Stimulated activated CD4-positive, alpha-beta T cell treated with anti-CD3 and anti-CD28 coated beads, Interleukin-15, amount 100 ng/mL, for 24 hours (primary cell): ENCODE results near the gene TMEM163.

ENCODE experiments used
- DNase-seq: peaks from one replicate; pipeline ENCODE4 v3.0.0-alpha.2; 2020

Gene TMEM163

GRCh38 chr2:134452042-134452733 lies 266.6 kb downstream of the TMEM163 start:
- DNase-seq: no peak

DNA sequence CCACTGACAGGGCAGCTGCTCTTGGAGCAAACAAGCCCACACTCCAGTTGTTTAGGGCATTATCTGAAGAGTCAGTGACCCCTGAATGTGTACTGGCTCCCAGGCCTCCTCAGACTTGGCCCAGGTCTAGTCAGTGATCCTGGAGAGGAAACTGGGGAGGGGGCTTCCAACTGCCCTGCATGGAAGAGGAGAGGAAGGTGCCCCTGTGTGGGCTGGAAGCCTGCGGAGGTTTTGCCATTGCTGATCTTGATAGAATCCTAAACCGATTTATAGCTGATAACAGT lies 267.5 kb downstream of the TMEM163 start:
- DNase-seq: no peak

GRCh38 chr2:134449751-134450513 lies 268.9 kb downstream of the TMEM163 start:
- DNase-seq: no peak

DNA sequence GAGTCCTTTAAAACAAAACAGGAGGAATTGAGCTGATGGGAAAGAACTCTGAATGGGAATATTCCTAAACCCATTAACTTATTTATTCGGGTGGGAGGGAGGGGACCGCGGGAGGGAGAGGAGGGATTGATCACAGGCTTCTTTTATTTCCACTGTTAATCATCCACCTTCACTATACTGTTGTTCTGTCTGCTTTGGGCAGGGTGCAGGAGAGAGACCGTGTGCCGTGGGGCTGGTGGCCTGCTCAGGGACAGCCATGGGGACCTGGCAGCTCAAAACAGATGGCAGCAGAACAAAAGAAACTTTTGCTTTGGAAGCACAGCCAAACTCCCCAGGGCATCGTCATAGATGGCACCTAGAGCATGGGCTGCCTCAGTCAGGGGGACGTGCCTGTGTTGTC lies 269.6 kb downstream of the TMEM163 start:
- DNase-seq: no peak

DNA sequence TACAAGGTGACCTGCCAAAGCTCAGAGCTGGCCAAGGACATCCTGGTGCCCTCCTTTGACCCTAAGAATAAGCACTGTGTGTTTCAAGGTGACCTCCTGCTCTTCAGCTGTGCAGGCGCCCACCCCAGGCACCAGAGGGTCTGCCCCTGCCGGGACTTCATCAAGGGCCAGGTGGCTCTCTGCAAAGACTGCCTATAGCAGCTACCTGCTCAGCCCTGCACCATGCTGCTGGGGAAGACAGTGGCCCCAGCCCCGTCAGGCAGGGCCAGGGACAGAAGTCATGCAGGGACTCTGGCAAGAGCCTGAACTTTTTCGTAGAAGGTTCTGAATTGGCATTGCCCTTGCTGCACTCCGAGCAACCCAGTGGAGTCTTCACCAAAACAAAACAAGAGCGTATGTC lies 270.1 kb downstream of the TMEM163 start:
- no peak for DNase-seq

DNA sequence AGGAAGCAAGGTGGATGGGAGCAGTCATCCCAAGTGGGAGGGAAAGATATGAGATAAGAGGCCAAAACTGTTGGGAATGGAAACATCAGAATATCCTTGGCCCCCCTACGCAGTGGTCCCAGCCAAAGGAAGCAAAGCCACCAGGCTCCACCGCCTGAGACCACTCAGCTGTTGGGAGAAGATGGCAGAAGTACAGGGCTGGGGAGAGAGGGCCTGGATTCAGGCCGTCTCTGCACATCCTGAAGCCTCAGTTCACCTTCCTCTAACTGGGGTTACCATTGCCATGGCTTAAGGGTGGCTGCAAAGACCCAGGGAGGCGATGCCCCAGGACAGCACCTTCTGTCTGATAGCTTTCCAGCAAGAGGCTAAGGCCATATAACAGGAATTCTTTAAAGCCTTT lies 271.1 kb downstream of the TMEM163 start:
- DNase-seq: no peak

DNA sequence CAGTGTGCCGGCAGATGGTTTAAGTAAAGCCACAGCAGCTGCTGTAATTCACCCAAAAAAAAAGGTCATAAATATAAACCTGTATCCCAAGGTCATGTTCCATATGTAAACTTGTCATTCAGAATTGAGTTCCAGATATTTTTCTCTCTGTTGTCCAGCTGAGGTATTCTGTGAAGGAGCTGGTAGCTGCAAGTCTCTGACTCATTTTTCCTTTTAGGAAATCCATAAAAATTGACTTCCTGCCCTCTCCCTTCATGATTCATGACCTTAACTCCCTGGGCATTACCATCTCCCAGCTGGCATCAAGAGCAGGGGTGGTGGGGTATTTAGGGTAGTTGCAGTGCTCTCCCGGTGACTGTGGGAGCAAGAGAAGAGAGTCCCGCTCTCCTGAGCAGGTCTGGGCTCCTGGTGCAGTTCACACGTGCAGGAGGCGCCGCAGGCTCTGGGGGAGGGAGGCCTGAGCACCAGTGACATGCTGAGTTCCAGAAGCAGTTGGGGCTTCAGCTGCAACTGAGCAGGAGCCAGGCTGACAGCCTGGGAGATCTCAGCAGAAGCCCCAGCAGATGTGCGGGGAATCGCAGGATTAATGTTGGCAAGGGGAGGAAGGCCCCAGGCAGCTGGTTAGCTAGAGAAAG lies 272.3 kb downstream of the TMEM163 start:
- no peak for DNase-seq

- no peak for DNase-seq
Measured at GRCh38 chr2:134445985-134446382, 272.8 kb downstream of the TMEM163 start.

DNA sequence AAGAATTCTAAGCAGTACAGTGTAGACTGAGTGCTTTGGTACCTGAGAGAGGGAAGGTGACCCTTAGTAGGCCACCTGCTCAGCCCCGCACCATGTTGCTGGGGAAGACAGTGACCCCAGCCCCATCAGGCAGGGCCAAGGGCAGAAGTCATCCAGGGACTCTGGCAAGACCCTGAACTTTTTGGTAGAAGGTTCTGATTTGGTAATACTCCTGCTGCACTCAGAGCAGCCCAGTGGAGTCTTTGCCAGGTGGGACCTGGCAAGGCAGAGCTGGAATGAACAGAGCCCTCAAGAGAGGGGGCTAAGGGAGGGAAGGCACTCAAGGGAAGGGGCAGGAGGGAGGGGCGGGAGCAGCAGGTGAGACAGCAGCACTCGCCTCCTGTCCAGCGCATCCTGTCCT lies 273.7 kb downstream of the TMEM163 start:
- DNase-seq: no peak

- DNase-seq: no peak
Measured at GRCh38 chr2:134443814-134444480, 274.9 kb downstream of the TMEM163 start.

DNA sequence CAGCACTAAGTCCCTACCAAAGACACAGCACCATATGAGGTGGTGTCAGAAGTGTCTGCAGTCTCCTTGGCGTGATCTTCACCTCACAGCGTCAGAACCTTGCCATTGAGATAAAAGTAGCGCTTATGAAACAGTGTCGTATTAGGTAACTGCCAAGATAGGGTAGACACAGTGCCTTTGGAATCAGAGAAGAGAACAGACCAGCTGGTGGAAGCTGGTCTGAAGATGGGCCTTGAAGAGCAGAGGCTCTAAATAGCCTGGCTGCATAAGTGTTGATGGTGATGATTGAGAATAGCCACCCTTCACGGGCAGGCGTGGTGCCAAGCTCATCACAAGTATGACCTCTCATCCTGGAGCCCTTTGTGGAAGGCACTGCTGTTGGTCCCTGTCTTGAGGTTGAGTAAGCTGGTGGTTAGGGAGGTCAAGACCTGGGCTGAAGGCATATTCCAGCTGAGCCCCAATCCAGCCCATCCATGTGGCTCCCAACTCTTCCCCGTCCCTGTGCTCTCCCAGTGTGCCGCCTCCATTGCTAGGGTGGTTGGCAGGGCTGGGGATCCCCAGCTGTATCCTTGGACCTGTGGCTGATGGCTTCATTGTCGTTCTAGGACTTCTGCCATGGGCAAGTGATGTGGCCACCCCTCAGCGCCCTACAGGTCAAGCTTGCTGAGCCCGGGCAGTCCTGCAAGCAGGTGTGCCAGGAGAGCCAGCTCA lies 277.5 kb downstream of the TMEM163 start:
- DNase-seq: no peak

GRCh38 chr2:134440336-134440909 lies 278.4 kb downstream of the TMEM163 start:
- no peak for DNase-seq

- no peak for DNase-seq
Measured at GRCh38 chr2:134438371-134438770, 280.4 kb downstream of the TMEM163 start.

GRCh38 chr2:134436706-134437105 lies 282.1 kb downstream of the TMEM163 start:
- no peak for DNase-seq

DNA sequence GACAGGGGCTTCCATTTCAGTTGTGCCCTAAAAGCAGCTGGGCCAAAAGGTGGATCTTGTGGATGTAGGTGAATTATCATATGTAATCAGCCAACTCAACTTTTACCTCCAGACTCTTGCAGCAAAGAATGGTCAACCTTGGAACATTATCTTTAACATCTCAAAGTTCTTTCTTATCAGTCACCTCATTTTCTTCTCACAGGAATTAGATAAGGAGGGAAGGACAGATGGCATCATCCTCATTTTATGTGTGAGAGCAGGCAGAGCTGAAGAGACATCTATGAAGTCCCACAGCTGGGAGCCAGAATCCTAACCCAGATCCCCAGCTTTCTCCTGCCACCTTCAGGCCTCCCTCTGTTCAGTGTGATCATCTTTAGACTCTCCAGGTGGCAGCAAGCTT lies 282.9 kb downstream of the TMEM163 start:
- DNase-seq: no peak

- DNase-seq: no peak
Measured at GRCh38 chr2:134435505-134435904, 283.3 kb downstream of the TMEM163 start.

DNA sequence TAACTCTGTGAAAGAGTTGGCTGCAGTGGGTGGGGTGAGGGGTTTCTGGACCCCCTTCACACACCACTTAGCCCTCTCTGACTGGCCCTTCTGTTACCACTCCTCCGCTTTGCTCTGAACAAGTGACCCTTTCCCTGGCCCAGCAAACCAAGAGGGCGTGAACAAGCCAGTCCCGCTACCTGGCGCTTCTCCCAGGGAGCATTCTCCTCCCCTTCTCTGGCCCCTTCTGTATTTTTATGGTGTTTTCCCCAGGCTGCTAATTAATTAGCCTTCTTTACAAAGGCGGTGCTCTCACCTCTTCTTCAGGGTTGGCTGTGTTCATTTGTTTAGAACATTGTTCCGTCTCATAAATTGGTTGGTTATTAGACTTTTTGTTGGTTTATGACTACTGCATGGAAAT lies 284.8 kb downstream of the TMEM163 start:
- DNase-seq: no peak

- no peak for DNase-seq
Measured at GRCh38 chr2:134433469-134433868, 285.3 kb downstream of the TMEM163 start.

- DNase-seq: no peak
Measured at GRCh38 chr2:134432435-134432883, 286.3 kb downstream of the TMEM163 start.

GRCh38 chr2:134431838-134432434 lies 286.9 kb downstream of the TMEM163 start:
- no peak for DNase-seq

GRCh38 chr2:134429886-134430285 lies 288.9 kb downstream of the TMEM163 start:
- no peak for DNase-seq

DNA sequence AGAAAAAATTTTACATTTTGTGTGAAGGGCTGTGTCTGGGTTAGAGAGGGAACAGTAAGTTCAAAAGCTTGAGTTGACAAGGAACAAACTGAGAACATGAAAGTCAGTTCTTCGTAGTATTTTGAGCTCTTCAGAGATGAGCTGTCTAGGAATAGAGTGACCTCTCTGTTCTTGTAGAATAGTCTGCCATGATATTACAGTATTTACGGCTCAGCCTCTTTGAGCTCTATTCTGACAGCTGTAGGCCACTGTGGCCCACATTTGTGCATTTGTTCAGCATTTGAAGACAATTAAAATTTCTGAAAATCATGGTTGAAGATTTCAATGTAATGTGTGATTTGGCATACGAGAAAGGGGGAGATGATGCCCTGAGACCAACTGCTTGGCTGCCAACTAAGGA lies 292.1 kb downstream of the TMEM163 start:
- DNase-seq: no peak
